HCT116 (cell line): ENCODE measurements around the gene RPL26. TPM values are rescaled to one million over a fixed set of nuclear protein-coding genes. Genes with fewer than 3 reads are reported as not detected.

ENCODE experiments used
- ATAC-seq: fragments of 200-7000 bp; cut with Tn5 transposase; 2 replicates; pipeline ENCODE4 v1.9.1; 2020; ENCODE audit warnings: mild to moderate bottlenecking, moderate library complexity
- BruUV-seq: library from RNA; stranded (reverse); fragments of 400-500 nt; replicated peaks from 2 replicates; lab custom pipeline; 2021; lab: Mats Ljungman, UMichigan
- CTCF ChIA-PET: fragments of 300-600 bp; sonication (Branson Sonifier 250); formaldehyde crosslinking; loops from one replicate; lab custom pipeline; 2021; ENCODE audit warnings: antibody characterized with exemption; lab: Charles Lee
- POLR2A ChIA-PET: fragments of 300-600, 350-600 bp; sonication (Branson Sonifier 250); formaldehyde crosslinking; loops from one replicate; lab custom pipeline; 2021; ENCODE audit warnings: antibody characterized with exemption; lab: Charles Lee
- RAD21 ChIA-PET, 2 experiments: fragments of 300-600 bp; sonication (Branson Sonifier 250); formaldehyde crosslinking; loops; one replicate each; lab custom pipeline; 2023; ENCODE audit warnings: low total read pairs in 2 of 2; ENCODE audit not compliant: uncharacterized antibody in 2 of 2, unreplicated experiment in 2 of 2, low non-redundant PET in 1 of 2; lab: Charles Lee
- DNase-seq: peaks from one replicate; pipeline ENCODE4 v3.0.0-alpha.2; 2010; ENCODE audit warnings: low read depth, low spot score
- H2AFZ ChIP-seq: fragments of 200-600 bp; shearing (Covaris generic), sonication (generic); 2 replicates; pipeline ENCODE4 v1.6.1; 2017; ENCODE audit warnings: low read depth, mixed run types, mixed read lengths, antibody characterized with exemption, low read length; ENCODE audit not compliant: poor library complexity, severe bottlenecking
- H3K27ac ChIP-seq: 2 replicates; pipeline ENCODE4 v1.5.1; 2012; ENCODE audit warnings: low read depth, low read length
- H3K27me3 ChIP-seq: fragments of 200-600 bp; sonication (generic); 2 replicates; pipeline ENCODE4 v1.6.1; 2016; ENCODE audit warnings: mixed run types, low read length, mixed read lengths; ENCODE audit not compliant: insufficient read depth
- H3K36me3 ChIP-seq, 2 experiments: fragments of 200-500 bp in 1 of 2; fragments of 200-600 bp in 1 of 2; sonication (Bioruptor generic) in 1 of 2; sonication (generic) in 1 of 2; 2 replicates each; pipeline versions ENCODE4 v1.5.1 to v1.6.1; 2014 to 2016; ENCODE audit warnings: low read length in 2 of 2, inconsistent platforms in 1 of 2, mixed read lengths in 1 of 2, mixed run types in 1 of 2; ENCODE audit not compliant: insufficient read depth in 2 of 2, control insufficient read depth in 1 of 2
- H3K4me1 ChIP-seq, 2 experiments: fragments of 200-600 bp in 1 of 2; sonication (generic) in 1 of 2; 2 replicates each; pipeline versions ENCODE4 v1.5.1 to v1.6.1; 2012 to 2017; ENCODE audit warnings: low read length in 2 of 2, inconsistent platforms in 1 of 2, mild to moderate bottlenecking in 1 of 2, mixed read lengths in 1 of 2, mixed run types in 1 of 2, moderate library complexity in 1 of 2; ENCODE audit not compliant: insufficient read depth in 2 of 2, control insufficient read depth in 1 of 2
- H3K4me2 ChIP-seq: fragments of 200-600 bp; sonication (generic); 2 replicates; pipeline ENCODE4 v1.6.1; 2017; ENCODE audit warnings: mixed run types, low read length, mixed read lengths
- H3K4me3 ChIP-seq, 2 experiments: fragments of 200-600 bp in 1 of 2; sonication (generic) in 1 of 2; replicated peaks in 1 of 2; 2 replicates each; pipeline ENCODE4 v1.5.1; 2011 to 2016; ENCODE audit warnings: low read length in 2 of 2, control low read depth in 1 of 2, low read depth in 1 of 2, mild to moderate bottlenecking in 1 of 2, mixed read lengths in 1 of 2, mixed run types in 1 of 2
- H3K79me2 ChIP-seq: fragments of 200-600 bp; sonication (generic); 2 replicates; pipeline ENCODE4 v1.6.1; 2017; ENCODE audit warnings: mild to moderate bottlenecking, mixed run types, low read length, moderate library complexity, mixed read lengths; ENCODE audit not compliant: insufficient read depth
- H3K9ac ChIP-seq: fragments of 200-600 bp; sonication (generic); 2 replicates; pipeline ENCODE4 v1.6.1; 2016; ENCODE audit warnings: low read length, mixed read lengths
- H3K9me2 ChIP-seq: fragments of 200-600 bp; sonication (generic), shearing (Covaris generic); 2 replicates; pipeline ENCODE4 v1.6.1; 2017; ENCODE audit warnings: mixed run types, mild to moderate bottlenecking, moderate library complexity; ENCODE audit not compliant: insufficient read depth
- H3K9me3 ChIP-seq, 2 experiments: fragments of 200-500 bp in 1 of 2; fragments of 200-600 bp in 1 of 2; sonication (Bioruptor generic) in 1 of 2; sonication (generic) in 1 of 2; 2 replicates each; pipeline ENCODE4 v1.6.1; 2014 to 2017; ENCODE audit warnings: low read length in 2 of 2, mixed read lengths in 2 of 2, inconsistent platforms in 1 of 2, low read depth in 1 of 2, mild to moderate bottlenecking in 1 of 2, mixed run types in 1 of 2, moderate library complexity in 1 of 2; ENCODE audit not compliant: control insufficient read depth in 1 of 2, insufficient read depth in 1 of 2
- H4K20me1 ChIP-seq: fragments of 200-600 bp; sonication (generic), shearing (Covaris generic); 2 replicates; pipeline ENCODE4 v1.6.1; 2017; ENCODE audit warnings: mixed run types, mild to moderate bottlenecking, moderate library complexity; ENCODE audit not compliant: insufficient read depth
- ELF1 ChIP-seq: IDR thresholded peaks from 2 replicates; pipeline ENCODE4 v1.6.1; 2012; ENCODE audit warnings: low read depth, borderline replicate concordance
- EZH2 ChIP-seq: fragments of 200-600 bp; sonication (generic); IDR thresholded peaks from 2 replicates; pipeline ENCODE4 v1.6.1; 2017; ENCODE audit warnings: antibody characterized with exemption, mixed run types
- FOSL1 ChIP-seq: IDR thresholded peaks from 2 replicates; pipeline ENCODE4 v1.6.1; 2012; ENCODE audit warnings: low read depth
- JUND ChIP-seq: IDR thresholded peaks from 2 replicates; pipeline ENCODE4 v1.6.1; 2012
- RAD21 ChIP-seq: IDR thresholded peaks from 2 replicates; pipeline ENCODE4 v1.6.1; 2012; ENCODE audit warnings: low read depth, mild to moderate bottlenecking
- SRF ChIP-seq: IDR thresholded peaks from 2 replicates; pipeline ENCODE4 v1.6.1; 2012; ENCODE audit warnings: low read depth
- ZBTB33 ChIP-seq: IDR thresholded peaks from 2 replicates; pipeline ENCODE4 v1.6.1; 2011; ENCODE audit warnings: mild to moderate bottlenecking, low read length, moderate library complexity; ENCODE audit not compliant: insufficient replicate concordance; ENCODE audit errors: extremely low read depth
- ZFX ChIP-seq: fragments of 450-650 bp; IDR thresholded peaks from 2 replicates; pipeline ENCODE4 v1.6.1; 2017
- intact Hi-C: fragments of 100-400 bp; cut with micrococcal nuclease; formaldehyde crosslinking; loops from 2 replicates; pipeline ENCODE4 v1.10.0; 2022
- total RNA-seq: library from RNA; stranded (reverse); gene quantifications from one replicate; pipeline ENCODE4 v1.2.1, GENCODE V29; 2021; ENCODE audit not compliant: unreplicated experiment
- TF ChIP-seq, protein P1 (sequence below): IDR thresholded peaks from 2 replicates; pipeline ENCODE4 v1.6.1; 2012
- TF ChIP-seq, protein P2 (sequence below), 3 experiments: fragments of 200-600 bp in 1 of 3; sonication (generic) in 1 of 3; IDR thresholded peaks in 2 of 3; conservative IDR thresholded peaks in 1 of 3; 2 replicates each; pipeline ENCODE4 v1.5.1; 2012 to 2017; ENCODE audit warnings: low read depth in 2 of 3, low read length in 2 of 3, antibody characterized with exemption in 1 of 3, borderline replicate concordance in 1 of 3, control low read depth in 1 of 3, mild to moderate bottlenecking in 1 of 3, mixed read lengths in 1 of 3, mixed run types in 1 of 3, moderate library complexity in 1 of 3; ENCODE audit not compliant: insufficient read depth in 1 of 3

The RPL26 gene
- total RNA-seq, 1 experiment from 2014 or later = 2,603 TPM

DNA sequence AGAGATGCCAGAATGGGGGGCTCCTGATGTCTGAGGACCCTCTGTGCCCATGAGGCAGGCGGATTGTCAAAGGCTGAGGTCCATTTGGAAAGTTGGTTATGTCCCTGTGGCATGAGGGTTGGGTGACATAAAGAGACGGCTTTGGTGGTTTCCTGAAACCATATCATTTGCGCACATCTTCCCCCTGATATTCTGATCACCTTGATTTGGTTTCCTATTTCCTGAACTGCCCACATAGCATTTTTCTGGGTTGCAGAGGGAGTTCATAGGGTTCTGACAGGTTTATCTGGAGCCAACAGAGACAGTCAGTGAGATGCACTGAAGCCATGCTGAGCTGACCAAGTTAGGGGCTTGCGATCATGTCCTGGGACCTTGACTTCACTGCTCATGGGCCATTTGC lies 30.3 kb upstream of the RPL26 start:
- Histone ChIP-seq H4K20me1 (no peaks in the 10 kb centered on the region), H3K27me3 (peaks cover 6% of the 10 kb centered on the region; the same call in 1 of the 2 replicates), H2AFZ (no peak overlapping the region), H3K9me3 (no peaks in the 10 kb centered on the region), H3K36me3 (no peaks in the 10 kb centered on the region), H3K27ac (no peak overlapping the region), H3K9me2 (no peaks in the 10 kb centered on the region), H3K4me1 (peaks cover 4 to 20% of the 10 kb centered on the region in 2 experiments; a peak in 3 of 4 replicates), H3K9ac (no peak overlapping the region), H3K4me2 (no peak overlapping the region), H3K79me2 (no peaks in the 10 kb centered on the region), H3K4me3 (no peak overlapping the region)
- ChIA-PET CTCF (no interaction called here), POLR2A (no interaction called here), RAD21 (no interaction called here)
- TF ChIP-seq ELF1 (no peak), SRF (no peak), RAD21 (no peak), EZH2 (no peak), FOSL1 (no peak), JUND (no peak), ZFX (no peak), ZBTB33 (no peak)
- TF ChIP-seq, protein P1, sequence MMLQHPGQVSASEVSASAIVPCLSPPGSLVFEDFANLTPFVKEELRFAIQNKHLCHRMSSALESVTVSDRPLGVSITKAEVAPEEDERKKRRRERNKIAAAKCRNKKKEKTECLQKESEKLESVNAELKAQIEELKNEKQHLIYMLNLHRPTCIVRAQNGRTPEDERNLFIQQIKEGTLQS = no peak
- TF ChIP-seq, protein P2, sequence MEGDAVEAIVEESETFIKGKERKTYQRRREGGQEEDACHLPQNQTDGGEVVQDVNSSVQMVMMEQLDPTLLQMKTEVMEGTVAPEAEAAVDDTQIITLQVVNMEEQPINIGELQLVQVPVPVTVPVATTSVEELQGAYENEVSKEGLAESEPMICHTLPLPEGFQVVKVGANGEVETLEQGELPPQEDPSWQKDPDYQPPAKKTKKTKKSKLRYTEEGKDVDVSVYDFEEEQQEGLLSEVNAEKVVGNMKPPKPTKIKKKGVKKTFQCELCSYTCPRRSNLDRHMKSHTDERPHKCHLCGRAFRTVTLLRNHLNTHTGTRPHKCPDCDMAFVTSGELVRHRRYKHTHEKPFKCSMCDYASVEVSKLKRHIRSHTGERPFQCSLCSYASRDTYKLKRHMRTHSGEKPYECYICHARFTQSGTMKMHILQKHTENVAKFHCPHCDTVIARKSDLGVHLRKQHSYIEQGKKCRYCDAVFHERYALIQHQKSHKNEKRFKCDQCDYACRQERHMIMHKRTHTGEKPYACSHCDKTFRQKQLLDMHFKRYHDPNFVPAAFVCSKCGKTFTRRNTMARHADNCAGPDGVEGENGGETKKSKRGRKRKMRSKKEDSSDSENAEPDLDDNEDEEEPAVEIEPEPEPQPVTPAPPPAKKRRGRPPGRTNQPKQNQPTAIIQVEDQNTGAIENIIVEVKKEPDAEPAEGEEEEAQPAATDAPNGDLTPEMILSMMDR (IDR thresholded peaks at IDR 0.05 in 2 of 3, conservative IDR thresholded peaks at IDR 0.05 in 1 of 3; ENCODE audit: borderline replicate concordance in 1 of 3, insufficient read depth in 1 of 3, low read depth in 2 of 3, low read length in 2 of 3) = no peak
- ATAC-seq = no peak
- intact Hi-C loops = no loop called here
- BruUV-seq = no TSS peak
- no peak for DNase-seq
